ENCODE data around the gene GFRA4. TPM values are rescaled to one million over a fixed set of nuclear protein-coding genes. Genes with fewer than 3 reads are reported as not detected.

GFRA4 gene
- total and polyA plus RNA-seq, 2 donors (not counting 1 experiment from before 2014, with no cell fraction given): not detected

- H3K4me1 ChIP-seq (ENCODE audit: control insufficient read depth in 2 of 2, insufficient read depth in 2 of 2, low read length in 2 of 2): peaks cover 5 to 9% of the 10 kb centered on the region in 2 donors
- no peaks in the 10 kb centered on the region for H3K79me2 ChIP-seq (ENCODE audit: control insufficient read depth, insufficient read depth, low read length)
- H3K27ac Mint-ChIP-seq: no peak overlapping the region
- DNase-seq (no peak), ATAC-seq (ENCODE audit: low read depth) (no peak)
- no peak overlapping the region for H3K4me2 ChIP-seq (replicated peaks; ENCODE audit: low read depth, low read length, poor library complexity, severe bottlenecking)
- H3K27me3 ChIP-seq (replicated peaks in 1 of 4; ENCODE audit: control extremely low read depth in 1 of 4, control insufficient read depth in 3 of 4, insufficient read depth in 4 of 4, low read length in 3 of 4): peaks cover 0 to 26% (median 8%) of the 10 kb centered on the region in 4 experiments
- H3K9me3 Mint-ChIP-seq (ENCODE audit: insufficient read depth): no peaks in the 10 kb centered on the region
- no peaks in the 10 kb centered on the region for H4K20me1 ChIP-seq (ENCODE audit: control insufficient read depth, insufficient read depth, low read length, poor library complexity, severe bottlenecking)
- no peak for TF ChIP-seq EZH2 (IDR thresholded peaks at IDR 0.05; ENCODE audit: borderline replicate concordance, insufficient read depth, low read depth, low read length, poor library complexity, severe bottlenecking)
- TF ChIP-seq, protein P1, sequence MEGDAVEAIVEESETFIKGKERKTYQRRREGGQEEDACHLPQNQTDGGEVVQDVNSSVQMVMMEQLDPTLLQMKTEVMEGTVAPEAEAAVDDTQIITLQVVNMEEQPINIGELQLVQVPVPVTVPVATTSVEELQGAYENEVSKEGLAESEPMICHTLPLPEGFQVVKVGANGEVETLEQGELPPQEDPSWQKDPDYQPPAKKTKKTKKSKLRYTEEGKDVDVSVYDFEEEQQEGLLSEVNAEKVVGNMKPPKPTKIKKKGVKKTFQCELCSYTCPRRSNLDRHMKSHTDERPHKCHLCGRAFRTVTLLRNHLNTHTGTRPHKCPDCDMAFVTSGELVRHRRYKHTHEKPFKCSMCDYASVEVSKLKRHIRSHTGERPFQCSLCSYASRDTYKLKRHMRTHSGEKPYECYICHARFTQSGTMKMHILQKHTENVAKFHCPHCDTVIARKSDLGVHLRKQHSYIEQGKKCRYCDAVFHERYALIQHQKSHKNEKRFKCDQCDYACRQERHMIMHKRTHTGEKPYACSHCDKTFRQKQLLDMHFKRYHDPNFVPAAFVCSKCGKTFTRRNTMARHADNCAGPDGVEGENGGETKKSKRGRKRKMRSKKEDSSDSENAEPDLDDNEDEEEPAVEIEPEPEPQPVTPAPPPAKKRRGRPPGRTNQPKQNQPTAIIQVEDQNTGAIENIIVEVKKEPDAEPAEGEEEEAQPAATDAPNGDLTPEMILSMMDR (IDR thresholded peaks at IDR 0.05): no peak
- peaks cover 38% of the 10 kb centered on the region for H3K27me3 Mint-ChIP-seq
- H3K4me1 Mint-ChIP-seq: peaks cover 9% of the 10 kb centered on the region
- no peak overlapping the region for H3K27ac ChIP-seq (ENCODE audit: low read length in 2 of 2)
- WGBS (ENCODE audit: insufficient coverage): 86% methylated on average over 13 of the region's 13 CpGs
- intact Hi-C loops (cut with micrococcal nuclease): no loop called here
- H3K4me3 Mint-ChIP-seq: no peak overlapping the region
- H3K9me3 ChIP-seq (ENCODE audit: control extremely low read depth in 1 of 3, control insufficient read depth in 2 of 3, insufficient read depth in 1 of 3, low read length in 2 of 3): peaks cover 0 to 3% (median 0%) of the 10 kb centered on the region in 3 donors
- no peak overlapping the region for H3K4me3 ChIP-seq (ENCODE audit: control extremely low read depth in 1 of 5, extremely low read depth in 1 of 5, insufficient read depth in 1 of 5, low read depth in 2 of 5, low read length in 4 of 5)
- H2AFZ ChIP-seq (ENCODE audit: insufficient read depth, low read depth, low read length, poor library complexity, severe bottlenecking): no peak overlapping the region
- H3K9ac ChIP-seq (ENCODE audit: low read length): no peak overlapping the region
- ChIA-PET CTCF (no interaction called here), POLR2A (no interaction called here)
- H3K36me3 ChIP-seq (replicated peaks in 1 of 2; ENCODE audit: control extremely low read depth in 1 of 2, control insufficient read depth in 1 of 2, extremely low read depth in 1 of 2, insufficient read depth in 2 of 2, low read length in 1 of 2): no peaks in the 10 kb centered on the region
Measured at GRCh38 chr20:3669710-3670367, 6.6 kb upstream of the GFRA4 start.

GRCh38 chr20:3667434-3668037 is 4.3 kb upstream of the GFRA4 start:
- no peak overlapping the region for H3K9ac ChIP-seq (ENCODE audit: low read length)
- H3K79me2 ChIP-seq (ENCODE audit: control insufficient read depth, insufficient read depth, low read length): no peaks in the 10 kb centered on the region
- Mint-ChIP-seq H3K27ac (no peak overlapping the region), H3K9me3 (ENCODE audit: insufficient read depth) (no peaks in the 10 kb centered on the region), H3K4me1 (peaks cover 7% of the 10 kb centered on the region), H3K27me3 (peaks cover 35% of the 10 kb centered on the region), H3K4me3 (no peak overlapping the region)
- ATAC-seq (ENCODE audit: low read depth) (no peak), DNase-seq (no peak)
- H3K9me3 ChIP-seq (ENCODE audit: control extremely low read depth in 1 of 3, control insufficient read depth in 2 of 3, insufficient read depth in 1 of 3, low read length in 2 of 3): peaks cover 0 to 3% (median 0%) of the 10 kb centered on the region in 3 donors
- no peak overlapping the region for H2AFZ ChIP-seq (ENCODE audit: insufficient read depth, low read depth, low read length, poor library complexity, severe bottlenecking)
- H3K27me3 ChIP-seq (replicated peaks in 1 of 4; ENCODE audit: control extremely low read depth in 1 of 4, control insufficient read depth in 3 of 4, insufficient read depth in 4 of 4, low read length in 3 of 4): peaks cover 0 to 21% (median 9%) of the 10 kb centered on the region in 4 experiments
- no peak overlapping the region for H3K4me3 ChIP-seq (ENCODE audit: control extremely low read depth in 1 of 5, extremely low read depth in 1 of 5, insufficient read depth in 1 of 5, low read depth in 2 of 5, low read length in 4 of 5)
- CTCF ChIA-PET: no interaction called here
- TF ChIP-seq, protein P1 (IDR thresholded peaks at IDR 0.05): no peak
- TF ChIP-seq EZH2 (IDR thresholded peaks at IDR 0.05; ENCODE audit: borderline replicate concordance, insufficient read depth, low read depth, low read length, poor library complexity, severe bottlenecking): no peak
- peaks cover 2 to 5% of the 10 kb centered on the region in 2 donors for H3K4me1 ChIP-seq (ENCODE audit: control insufficient read depth in 2 of 2, insufficient read depth in 2 of 2, low read length in 2 of 2)
- no peaks in the 10 kb centered on the region for H4K20me1 ChIP-seq (ENCODE audit: control insufficient read depth, insufficient read depth, low read length, poor library complexity, severe bottlenecking)
- H3K27ac ChIP-seq (ENCODE audit: low read length in 2 of 2): no peak overlapping the region
- no peak overlapping the region for H3K4me2 ChIP-seq (replicated peaks; ENCODE audit: low read depth, low read length, poor library complexity, severe bottlenecking)
- no peaks in the 10 kb centered on the region for H3K36me3 ChIP-seq (replicated peaks in 1 of 2; ENCODE audit: control extremely low read depth in 1 of 2, control insufficient read depth in 1 of 2, extremely low read depth in 1 of 2, insufficient read depth in 2 of 2, low read length in 1 of 2)
- intact Hi-C loops (cut with micrococcal nuclease): no loop called here
- POLR2A ChIA-PET: no interaction called here
- 88% methylated on average over 5 of the region's 8 CpGs for WGBS (ENCODE audit: insufficient coverage)

All from B cell (primary cell).